ENCODE results near the gene EDDM13.
"Not testable (repeated sequence)": the region's sequence is repeated elsewhere in the genome, so short reads cannot be mapped to it uniquely, and the experiment has no call there.

The EDDM13 gene

GRCh38 chr19:56295531-56296455 lies 23.2 kb downstream of the EDDM13 start:
- no peak for DNase-seq

GRCh38 chr19:56297010-56297409 lies 24.5 kb downstream of the EDDM13 start:
- no peak for DNase-seq

- DNase-seq, result no peak
Observed at GRCh38 chr19:56299688-56300087, 27.1 kb downstream of the EDDM13 start.

- DNase-seq, result no peak
Observed at GRCh38 chr19:56301155-56301554, 28.6 kb downstream of the EDDM13 start.

GRCh38 chr19:56301886-56302620 lies 29.5 kb downstream of the EDDM13 start:
- no peak for DNase-seq

GRCh38 chr19:56304243-56304642 lies 31.7 kb downstream of the EDDM13 start:
- no peak for DNase-seq

GRCh38 chr19:56306016-56306415 lies 33.5 kb downstream of the EDDM13 start:
- DNase-seq, result no peak

- not testable (repeated sequence) for DNase-seq
Observed at GRCh38 chr19:56307062-56307461, 34.5 kb downstream of the EDDM13 start.

GRCh38 chr19:56308792-56309191 lies 36.2 kb downstream of the EDDM13 start:
- DNase-seq, result no peak

- DNase-seq, result peak in 7 of 56 donors; percentile 1 to 33 (median 4)
Observed at GRCh38 chr19:56309511-56310185, 37.1 kb downstream of the EDDM13 start.

- no peak for DNase-seq
Observed at GRCh38 chr19:56310462-56310861, 37.9 kb downstream of the EDDM13 start.

GRCh38 chr19:56312342-56312741 lies 39.8 kb downstream of the EDDM13 start:
- DNase-seq, result no peak

GRCh38 chr19:56312787-56313657 lies 40.5 kb downstream of the EDDM13 start:
- DNase-seq, result no peak

- peak in 3 of 56 donors; percentile 22 to 59 (median 54) for DNase-seq
Observed at GRCh38 chr19:56314018-56314380, 41.5 kb downstream of the EDDM13 start.

GRCh38 chr19:56314381-56315076 lies 42.0 kb downstream of the EDDM13 start, which contains the start of gene ZSCAN5A:
Gene ZSCAN5A (minus strand): TSS chr19:56314839. CDS start chr19:56225046, 89,793 bp downstream.
- peak; percentile 81 to 100 (median 99) for DNase-seq

- DNase-seq, result peak; percentile 80 to 99 (median 95)
Observed at GRCh38 chr19:56315077-56315828, 42.7 kb downstream of the EDDM13 start.

GRCh38 chr19:56316728-56317127 lies 44.2 kb downstream of the EDDM13 start:
- DNase-seq, result no peak

- DNase-seq, result no peak
Observed at GRCh38 chr19:56317749-56318148, 45.2 kb downstream of the EDDM13 start.

- no peak for DNase-seq
Observed at GRCh38 chr19:56319991-56320390, 47.4 kb downstream of the EDDM13 start.

All from nucleus accumbens (tissue), 56 donors.